Jurkat, Clone E6-1 (cell line): Measurements from ENCODE around the gene ZNF30.
"Not testable (repeated sequence)": the region's sequence is repeated elsewhere in the genome, so short reads cannot be mapped to it uniquely, and the experiment has no call there.

ENCODE experiments used
- DNase-seq: peaks from one replicate; pipeline ENCODE4 v3.0.0-alpha.2; 2011; ENCODE audit warnings: low read depth, low spot score
- H3K4me3 ChIP-seq: 2 replicates; pipeline ENCODE4 v1.5.1; 2011; ENCODE audit warnings: mild to moderate bottlenecking, low read length, control low read depth, moderate library complexity

ZNF30 gene

GRCh38 chr19:34957830-34958751, 31.4 kb downstream of the ZNF30 start:
- H3K4me3 ChIP-seq = no peak overlapping the region
- DNase-seq = no peak

- H3K4me3 ChIP-seq = no peak overlapping the region
These were observed 32.3 kb downstream of the ZNF30 start for GRCh38 chr19:34959021-34959420.

GRCh38 chr19:34960103-34960805, 33.6 kb downstream of the ZNF30 start:
- no peak for DNase-seq
- no peak overlapping the region for H3K4me3 ChIP-seq

More at GRCh38 chr19:34959021-34959420, 32.3 kb downstream of the ZNF30 start:
- DNase-seq = no peak

- no peak for DNase-seq
- H3K4me3 ChIP-seq = no peak overlapping the region
These were observed 34.4 kb downstream of the ZNF30 start for GRCh38 chr19:34960940-34961679.

GRCh38 chr19:34961775-34962686, 35.3 kb downstream of the ZNF30 start:
- peak overlapping the region; percentile 54 for H3K4me3 ChIP-seq
- peak; percentile 90 for DNase-seq

- DNase-seq = no peak
- H3K4me3 ChIP-seq = peak overlapping the region; percentile 54
These were observed 36.2 kb downstream of the ZNF30 start for GRCh38 chr19:34962687-34963572.

- H3K4me3 ChIP-seq = peak within 1 kb of the TSS; percentile 54
- no peak for DNase-seq
These were observed 37.1 kb downstream of the ZNF30 start, which contains the start of gene ZNF792 for GRCh38 chr19:34963573-34964406. TSS of gene ZNF792 (minus strand) at chr19:34964229. CDS start at chr19:34963662, 567 bp downstream.

GRCh38 chr19:34964598-34964997, 37.9 kb downstream of the ZNF30 start:
- H3K4me3 ChIP-seq = no peak overlapping the region

GRCh38 chr19:34965505-34965904, 38.8 kb downstream of the ZNF30 start:
- not testable (repeated sequence) for H3K4me3 ChIP-seq, DNase-seq

More at GRCh38 chr19:34964598-34964997, 37.9 kb downstream of the ZNF30 start:
- no peak for DNase-seq

- DNase-seq = no peak
- no peak overlapping the region for H3K4me3 ChIP-seq
These were observed 40.8 kb downstream of the ZNF30 start for GRCh38 chr19:34967551-34967950.

- H3K4me3 ChIP-seq = no peak overlapping the region
- DNase-seq = no peak
These were observed 43.0 kb downstream of the ZNF30 start for GRCh38 chr19:34969721-34970120.

GRCh38 chr19:34970185-34970780, 43.6 kb downstream of the ZNF30 start:
- not testable (repeated sequence) for H3K4me3 ChIP-seq
- peak; percentile 73 for DNase-seq

- H3K4me3 ChIP-seq = no peak overlapping the region
- no peak for DNase-seq
These were observed 45.5 kb downstream of the ZNF30 start for GRCh38 chr19:34972163-34972705.

- DNase-seq = no peak
- no peak overlapping the region for H3K4me3 ChIP-seq
These were observed 47.9 kb downstream of the ZNF30 start for GRCh38 chr19:34974646-34975045.

- DNase-seq = no peak
- H3K4me3 ChIP-seq = no peak overlapping the region
These were observed 48.4 kb downstream of the ZNF30 start for GRCh38 chr19:34975056-34975455.

GRCh38 chr19:34976611-34977010, 49.9 kb downstream of the ZNF30 start:
- no peak overlapping the region for H3K4me3 ChIP-seq

More at GRCh38 chr19:34976611-34977010, 49.9 kb downstream of the ZNF30 start:
- DNase-seq = no peak
